HTR-8/SVneo (cell line): ENCODE data around the gene P2RY6.
"Not testable (repeated sequence)": the region's sequence is repeated elsewhere in the genome, so short reads cannot be mapped to it uniquely, and the experiment has no call there.

ENCODE experiments used
- DNase-seq: peaks from one replicate; pipeline ENCODE4 v3.0.0; 2011; ENCODE audit warnings: low spot score, mixed read lengths; ENCODE audit not compliant: insufficient read length
- FAIRE-seq: peaks from 2 replicates; lab custom pipeline; 2011; peaks lifted over from hg19 to GRCh38; lab: Jason Lieb, UNC

Gene P2RY6

GRCh38 chr11:73258104-73259035 lies 13.8 kb upstream of the P2RY6 start:
- FAIRE-seq (peak; percentile 9), DNase-seq (no peak)

- DNase-seq (no peak), FAIRE-seq (no peak)
Measured at GRCh38 chr11:73259406-73260126, 12.6 kb upstream of the P2RY6 start.

- DNase-seq (no peak), FAIRE-seq (no peak)
Measured at GRCh38 chr11:73260127-73260457, 12.0 kb upstream of the P2RY6 start.

GRCh38 chr11:73262851-73263495 lies 9.2 kb upstream of the P2RY6 start:
- DNase-seq, result no peak
- no peak for FAIRE-seq

GRCh38 chr11:73263640-73264039 lies 8.5 kb upstream of the P2RY6 start:
- peak; percentile 66 for FAIRE-seq
- no peak for DNase-seq

- DNase-seq, result no peak
- no peak for FAIRE-seq
Measured at GRCh38 chr11:73265278-73265810, 6.8 kb upstream of the P2RY6 start.

GRCh38 chr11:73265853-73266645 lies 6.1 kb upstream of the P2RY6 start:
- DNase-seq, result no peak
- FAIRE-seq, result no peak

- FAIRE-seq (no peak), DNase-seq (no peak)
Measured at GRCh38 chr11:73266646-73267020, 5.5 kb upstream of the P2RY6 start.

GRCh38 chr11:73267122-73267846 lies 4.9 kb upstream of the P2RY6 start:
- FAIRE-seq (no peak), DNase-seq (no peak)

GRCh38 chr11:73267906-73268540 lies 4.1 kb upstream of the P2RY6 start:
- peak; percentile 81 for FAIRE-seq

GRCh38 chr11:73268671-73269271 lies 3.4 kb upstream of the P2RY6 start:
- DNase-seq, result no peak
- FAIRE-seq, result no peak

More at GRCh38 chr11:73267906-73268540, 4.1 kb upstream of the P2RY6 start:
- DNase-seq, result no peak

- no peak for DNase-seq
- FAIRE-seq, result no peak
Measured at GRCh38 chr11:73269459-73270015, 2.6 kb upstream of the P2RY6 start.

GRCh38 chr11:73270016-73270854 lies 1.9 kb upstream of the P2RY6 start:
- DNase-seq (no peak), FAIRE-seq (no peak)

GRCh38 chr11:73270855-73271477 lies 1.2 kb upstream of the P2RY6 start:
- no peak for DNase-seq
- FAIRE-seq, result no peak

- FAIRE-seq, DNase-seq: not testable (repeated sequence)
Measured at GRCh38 chr11:73271478-73271865, 666 bp upstream of the P2RY6 start.

GRCh38 chr11:73272680-73273038 lies 521 bp downstream of the P2RY6 start:
- no peak for DNase-seq
- no peak for FAIRE-seq
